Fibroblast of lung (primary cell): ENCODE measurements around the gene KNDC1.

Experiments
- EZH2 ChIP-seq: IDR thresholded peaks from 2 replicates; pipeline ENCODE4 v1.5.1; 2012; ENCODE audit warnings: low read length, control low read depth, mild to moderate bottlenecking; ENCODE audit errors: missing control alignments
- TF ChIP-seq, protein P1 (sequence below), 2 donors: IDR thresholded peaks in 1 of 2; conservative IDR thresholded peaks in 1 of 2; 1 replicate in 1 of 2; 2 replicates in 1 of 2; pipeline ENCODE4 v1.5.1; 2011 to 2012; ENCODE audit warnings: low read length in 2 of 2, control low read depth in 1 of 2, inconsistent platforms in 1 of 2, low read depth in 1 of 2, mild to moderate bottlenecking in 1 of 2

DNA sequence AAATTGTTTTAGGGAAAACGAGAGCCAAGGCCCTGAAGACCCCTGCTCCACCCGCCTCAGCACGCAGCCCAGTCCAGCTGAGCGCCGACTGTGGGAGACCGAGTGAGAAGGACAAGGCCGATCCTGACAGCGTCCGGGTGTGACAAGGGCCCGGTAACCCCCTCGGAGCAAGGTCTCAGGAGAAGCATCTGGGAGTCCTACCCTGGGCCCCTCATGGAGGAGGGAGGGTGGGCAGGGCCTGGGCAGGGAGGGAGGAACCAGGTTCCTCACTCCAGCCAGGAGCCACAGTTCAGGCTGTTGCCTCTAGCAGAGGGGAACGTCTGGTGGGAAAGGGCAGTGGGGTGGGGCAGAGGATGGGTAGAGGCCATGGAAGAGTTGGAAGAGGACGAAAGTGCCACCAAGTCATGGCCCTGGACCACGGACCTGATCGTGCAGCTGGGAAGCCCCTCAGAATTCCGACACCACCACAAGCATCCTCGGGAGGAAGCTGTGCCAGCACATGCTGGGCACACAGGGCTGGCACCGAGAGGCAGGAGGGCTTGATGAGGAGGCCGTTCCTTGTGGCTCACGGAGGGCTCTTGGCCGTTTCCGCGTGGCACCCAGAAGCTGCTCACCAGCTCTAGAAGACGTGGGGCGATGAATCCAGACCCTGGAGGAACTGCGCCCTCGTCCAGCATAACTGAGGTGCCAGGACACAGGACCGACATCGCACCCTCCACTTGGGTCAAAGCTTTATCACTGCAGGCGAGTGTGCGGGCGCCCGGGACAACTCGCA, 2.2 kb upstream of the KNDC1 start:
- no peak for TF ChIP-seq EZH2
- TF ChIP-seq, protein P1, sequence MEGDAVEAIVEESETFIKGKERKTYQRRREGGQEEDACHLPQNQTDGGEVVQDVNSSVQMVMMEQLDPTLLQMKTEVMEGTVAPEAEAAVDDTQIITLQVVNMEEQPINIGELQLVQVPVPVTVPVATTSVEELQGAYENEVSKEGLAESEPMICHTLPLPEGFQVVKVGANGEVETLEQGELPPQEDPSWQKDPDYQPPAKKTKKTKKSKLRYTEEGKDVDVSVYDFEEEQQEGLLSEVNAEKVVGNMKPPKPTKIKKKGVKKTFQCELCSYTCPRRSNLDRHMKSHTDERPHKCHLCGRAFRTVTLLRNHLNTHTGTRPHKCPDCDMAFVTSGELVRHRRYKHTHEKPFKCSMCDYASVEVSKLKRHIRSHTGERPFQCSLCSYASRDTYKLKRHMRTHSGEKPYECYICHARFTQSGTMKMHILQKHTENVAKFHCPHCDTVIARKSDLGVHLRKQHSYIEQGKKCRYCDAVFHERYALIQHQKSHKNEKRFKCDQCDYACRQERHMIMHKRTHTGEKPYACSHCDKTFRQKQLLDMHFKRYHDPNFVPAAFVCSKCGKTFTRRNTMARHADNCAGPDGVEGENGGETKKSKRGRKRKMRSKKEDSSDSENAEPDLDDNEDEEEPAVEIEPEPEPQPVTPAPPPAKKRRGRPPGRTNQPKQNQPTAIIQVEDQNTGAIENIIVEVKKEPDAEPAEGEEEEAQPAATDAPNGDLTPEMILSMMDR (conservative IDR thresholded peaks at IDR 0.05 in 1 of 2, IDR thresholded peaks at IDR 0.05 in 1 of 2; ENCODE audit: low read depth in 1 of 2, low read length in 2 of 2), result no peak
